Heart left ventricle (tissue), 16 donors: ENCODE results near the gene SETD7. TPM values are rescaled to one million over a fixed set of nuclear protein-coding genes. Genes with fewer than 3 reads are reported as not detected.

Experiments
- ATAC-seq, 4 donors: fragments of 200-7000 bp; cut with Tn5 transposase; one replicate each; pipeline ENCODE4 v1.9.1; 2020 to 2022; ENCODE audit warnings: moderate library complexity in 4 of 4, mild to moderate bottlenecking in 3 of 4, moderate number of reproducible peaks in 1 of 4
- DNase-seq, 5 donors: peaks; one replicate each; pipeline ENCODE4 v3.0.0-alpha.2; 2020
- H3K27ac ChIP-seq, 12 donors: fragments of 200-600 bp; sonication (generic) in 4 of 12; one replicate each; pipeline versions ENCODE4 v1.5.0 to v1.8.0; 2016 to 2022; ENCODE audit warnings: mild to moderate bottlenecking in 2 of 12
- H3K27me3 ChIP-seq, 9 donors: fragments of 200-600 bp; sonication (generic) in 2 of 9; one replicate each; pipeline versions ENCODE4 v1.5.1 to v1.8.0; 2016 to 2022; ENCODE audit warnings: mild to moderate bottlenecking in 3 of 9
- H3K36me3 ChIP-seq, 9 donors: fragments of 200-600 bp; sonication (generic) in 2 of 9; one replicate each; pipeline versions ENCODE4 v1.5.0 to v1.8.0; 2018 to 2022; ENCODE audit warnings: mild to moderate bottlenecking in 2 of 9
- H3K4me1 ChIP-seq, 12 donors: fragments of 200-600 bp; sonication (generic) in 4 of 12; one replicate each; pipeline versions ENCODE4 v1.5.0 to v1.8.0; 2016 to 2022; ENCODE audit warnings: mild to moderate bottlenecking in 3 of 12
- H3K4me3 ChIP-seq, 12 donors: fragments of 200-600 bp; sonication (generic) in 4 of 12; one replicate each; pipeline versions ENCODE4 v1.5.0 to v1.8.0; 2017 to 2022; ENCODE audit warnings: mild to moderate bottlenecking in 9 of 12, moderate library complexity in 4 of 12
- H3K9me3 ChIP-seq, 12 donors: fragments of 200-600 bp; sonication (generic) in 4 of 12; one replicate each; pipeline versions ENCODE4 v1.5.0 to v1.8.0; 2016 to 2022; ENCODE audit warnings: mild to moderate bottlenecking in 1 of 12
- CTCF ChIP-seq, 12 donors: fragments of 200-600 bp; sonication (generic) in 4 of 12; IDR thresholded peaks; one replicate each; pipeline versions ENCODE4 v1.5.0 to v1.8.0; 2018 to 2022; ENCODE audit warnings: antibody characterized with exemption in 12 of 12, mild to moderate bottlenecking in 5 of 12
- POLR2A ChIP-seq, 2 donors: fragments of 450-650 bp; IDR thresholded peaks; one replicate each; pipeline ENCODE4 v1.6.1; 2017; ENCODE audit warnings: antibody characterized with exemption in 2 of 2, mild to moderate bottlenecking in 2 of 2, moderate library complexity in 2 of 2
- WGBS, 4 donors: extraction: QIAGEN DNeasy Blood & Tissue Kit in 2 of 4; methylation state at CpG; one replicate each; pipeline versions ENCODE4 v1.1.5 to v1.1.7; 2013 to 2018; 5-methylcytosine and 5-hydroxymethylcytosine counted together
- intact Hi-C, 10 donors: fragments of 100-400 bp; cut with DNase I; formaldehyde crosslinking; loops; one replicate each; pipeline versions ENCODE4 v1.11.1 to v1.14.2; 2022
- polyA plus RNA-seq, 2 donors: library from polyadenylated mRNA; stranded (reverse); fragments of 200-250 nt; gene quantifications; one replicate each; pipeline ENCODE4 v1.2.3, GENCODE V29; 2013
- total RNA-seq, 9 donors: library from RNA; depleted of rRNA in 2 of 9; stranded (reverse); fragments of >200 nt in 2 of 9; fragmentation: NEBNext Ultra II Directional in 3 of 9; extraction: Animal tissue kit (Norgen Biotek cat#: 25700) in 3 of 9; gene quantifications; one replicate each; pipeline versions ENCODE4 v1.1.0 to v1.2.4, GENCODE V29; 2016 to 2023
- donor health status: ischemic (EF 13 %, LVEDD 7.1; RV severe dilation, severe dysfunction).
- donor health status: healthy with polysubstance abuse.
- donor health status: DM: no; HTN: yes; CAD: no.
- donor health status: DM: no; HTN: no; CAD: no.
- donor health status: ischemic (EF 25% LVEDD 6.9; RV normal size, moderate dysfunction).
- donor health status: ischemic (EF 25% LVEDD 5.7; RV mildly dilated, moderate dysfunction).
- donor health status: healthy.
- donor health status: DM: yes; HTN: yes; CAD: no.
- donor health status: ischemic (EF 35%, LVEDD 5.7; RV mildly dilated, moderate dysfunction).
- donor health status: nonischemic (EF 11% LVEDD 7.7; RV severe dilation, severe dysfunction).
- donor health status: DM: yes; HTN: yes; CAD: no.
- donor health status: PGD.
- donor health status: ischemic (EF 29% LVEDD 5.4; RV normal size, mild dysfunction).
- donor health status: nonischemic (EF 23%, LVEDD 6.1; RV moderate dilation, normal function).

The SETD7 gene
- total and polyA plus RNA-seq, 11 donors, result 11.2 to 78.6 (median 58.0) TPM

- Histone ChIP-seq H3K27me3 (no peaks in the 10 kb centered on the region), H3K9me3 (no peaks in the 10 kb centered on the region), H3K4me3 (peak overlapping the region; percentile 72 to 97 (median 93)), H3K36me3 (no peaks in the 10 kb centered on the region), H3K27ac (peak overlapping the region; percentile 91 to 99 (median 97)), H3K4me1 (peaks cover 0 to 76% (median 50%) of the 10 kb centered on the region in 12 donors)
- intact Hi-C loops, result loop anchor here in 4 of 10 donors (1.0 to 10.0 kb wide), 6 partner anchors 58 to 378 kb away; partner anchors contain the start of genes RAB33B (in 2 of the 4) and ELF2 (in 1 of the 4)
- TF ChIP-seq CTCF (IDR thresholded peaks at IDR 0.05) (no peak), POLR2A (IDR thresholded peaks at IDR 0.05) (no peak)
- DNase-seq (peak in 4 of 5 donors; percentile 56 to 79 (median 64)), ATAC-seq (peak in 3 of 4 donors; percentile 3 to 52 (median 45))
- 0 to 1% (median 0%) methylated on average over 8 to 49 of the region's 49 CpGs; no CpG with 5 or more reads in 1 of the 4 donors for WGBS, 4 donors
These were observed 331 bp downstream of the SETD7 start for GRCh38 chr4:139555705-139556070.

- peak; percentile 93 to 95 (median 94) for DNase-seq
- WGBS, 4 donors, result 1% methylated on average over 24 to 57 of the region's 57 CpGs
- intact Hi-C loops, result loop anchor here in 4 of 10 donors (5.0 to 10.0 kb wide), 6 partner anchors 48 to 378 kb away; partner anchors contain the start of genes RAB33B (in 2 of the 4) and ELF2 (in 1 of the 4)
- TF ChIP-seq CTCF (IDR thresholded peaks at IDR 0.05) (no peak), POLR2A (IDR thresholded peaks at IDR 0.05) (peak in 1 of 2 donors; percentile 78)
- peak; percentile 79 to 85 (median 81) for ATAC-seq
- H3K9me3 ChIP-seq, result no peaks in the 10 kb centered on the region
- H3K36me3 ChIP-seq, result no peaks in the 10 kb centered on the region
- H3K4me3 ChIP-seq, result peak overlapping the region; percentile 72 to 97 (median 93)
- H3K27me3 ChIP-seq, result no peaks in the 10 kb centered on the region
- H3K4me1 ChIP-seq, result peaks cover 0 to 76% (median 53%) of the 10 kb centered on the region in 12 donors
- H3K27ac ChIP-seq, result peak overlapping the region; percentile 91 to 99 (median 97)
These were observed 920 bp downstream of the SETD7 start for GRCh38 chr4:139554893-139555704.

GRCh38 chr4:139554642-139554892, 1.5 kb downstream of the SETD7 start:
- Histone ChIP-seq H3K27ac (peak overlapping the region; percentile 91 to 99 (median 97)), H3K27me3 (no peaks in the 10 kb centered on the region), H3K36me3 (no peaks in the 10 kb centered on the region), H3K4me3 (peak overlapping the region in 11 of 12 donors; percentile 73 to 97 (median 93)), H3K4me1 (peaks cover 0 to 75% (median 56%) of the 10 kb centered on the region in 12 donors), H3K9me3 (no peaks in the 10 kb centered on the region)
- 46 to 60% (median 51%) methylated on average over 1 of the region's 1 CpG for WGBS, 4 donors
- DNase-seq, result no peak
- intact Hi-C loops, result loop anchor here in 3 of 10 donors (5.0 to 10.0 kb wide), 3 partner anchors 47 to 257 kb away; partner anchors contain the start of gene RAB33B (in 1 of the 3)
- no peak for TF ChIP-seq CTCF (IDR thresholded peaks at IDR 0.05)
- no peak for TF ChIP-seq POLR2A (IDR thresholded peaks at IDR 0.05)
- no peak for ATAC-seq
